GM23338 (cell line): ENCODE results near the gene TRIO. TPM values are rescaled to one million over a fixed set of nuclear protein-coding genes. Genes with fewer than 3 reads are reported as not detected.
A peak's percentile ranks its signal among the peaks of the same experiment; 100 is the strongest.

Source experiments
- ATAC-seq: fragments of 200-7000 bp; cut with Tn5 transposase; 3 replicates; pipeline ENCODE4 v1.9.1; 2020
- DNase-seq: peaks from one replicate; pipeline ENCODE4 v3.0.0-alpha.2; 2015; ENCODE audit warnings: low spot score
- H2AFZ ChIP-seq: fragments of 200-600 bp; sonication (generic); 2 replicates; pipeline ENCODE4 v1.8.0; 2016; ENCODE audit warnings: antibody characterized with exemption, mild to moderate bottlenecking, moderate library complexity
- H3F3A ChIP-seq: fragments of 200-600 bp; sonication (generic); replicated peaks from 2 replicates; pipeline ENCODE4 v1.8.0; 2017; ENCODE audit warnings: antibody characterized with exemption, mixed run types, low read depth
- H3K27ac ChIP-seq: fragments of 200-600 bp; sonication (generic); 2 replicates; pipeline ENCODE4 v1.6.1; 2016; ENCODE audit warnings: low read depth
- H3K27me3 ChIP-seq: fragments of 200-600 bp; sonication (generic); 2 replicates; pipeline ENCODE4 v1.8.0; 2016; ENCODE audit warnings: mild to moderate bottlenecking, mixed run types, moderate library complexity; ENCODE audit not compliant: insufficient read depth
- H3K36me3 ChIP-seq: fragments of 200-600 bp; sonication (generic); 2 replicates; pipeline ENCODE4 v1.8.0; 2016; ENCODE audit warnings: mild to moderate bottlenecking; ENCODE audit not compliant: insufficient read depth
- H3K4me1 ChIP-seq: fragments of 200-600 bp; sonication (generic); 2 replicates; pipeline ENCODE4 v1.8.0; 2016; ENCODE audit warnings: mild to moderate bottlenecking, moderate library complexity; ENCODE audit not compliant: insufficient read depth
- H3K4me2 ChIP-seq: fragments of 200-600 bp; sonication (generic); 2 replicates; pipeline ENCODE4 v1.7.1; 2017; ENCODE audit warnings: mixed run types
- H3K4me3 ChIP-seq: fragments of 200-600 bp; sonication (generic); 2 replicates; pipeline ENCODE4 v1.6.1; 2016; ENCODE audit warnings: mixed run types
- H3K79me2 ChIP-seq: fragments of 200-600 bp; sonication (generic); replicated peaks from 2 replicates; pipeline ENCODE4 v1.8.0; 2017; ENCODE audit warnings: mild to moderate bottlenecking; ENCODE audit not compliant: insufficient read depth
- H3K9me2 ChIP-seq: fragments of 200-600 bp; sonication (generic); 2 replicates; pipeline ENCODE4 v1.8.0; 2017; ENCODE audit not compliant: insufficient read depth
- H4K20me1 ChIP-seq: fragments of 200-600 bp; sonication (generic); replicated peaks from 2 replicates; pipeline ENCODE4 v1.8.0; 2017; ENCODE audit warnings: mild to moderate bottlenecking; ENCODE audit not compliant: insufficient read depth
- H3K27ac Mint-ChIP-seq: 2 replicates; pipeline ENCODE4 v1.8.0; 2020; ENCODE audit warnings: inconsistent platforms, mild to moderate bottlenecking, moderate library complexity, mixed read lengths
- H3K27me3 Mint-ChIP-seq: 3 replicates; pipeline ENCODE4 v1.8.0; 2022; ENCODE audit warnings: low read depth, mild to moderate bottlenecking, moderate library complexity, mixed read lengths, inconsistent platforms; ENCODE audit not compliant: insufficient read depth, poor library complexity
- H3K36me3 Mint-ChIP-seq: 3 replicates; pipeline ENCODE4 v1.8.0; 2021; ENCODE audit warnings: low read depth, mild to moderate bottlenecking, inconsistent platforms, moderate library complexity, mixed read lengths
- H3K4me1 Mint-ChIP-seq: 3 replicates; pipeline ENCODE4 v1.8.0; 2020; ENCODE audit warnings: mild to moderate bottlenecking, inconsistent platforms, mixed read lengths
- H3K4me3 Mint-ChIP-seq: 3 replicates; pipeline ENCODE4 v1.8.0; 2021; ENCODE audit warnings: moderate library complexity, mild to moderate bottlenecking, inconsistent platforms, mixed read lengths
- H3K9me3 Mint-ChIP-seq: 3 replicates; pipeline ENCODE4 v1.8.0; 2020; ENCODE audit warnings: moderate library complexity, mild to moderate bottlenecking, inconsistent platforms, mixed read lengths
- CREB1 ChIP-seq: fragments of 250-450 bp; sonication (Bioruptor Pico); IDR thresholded peaks from 2 replicates; pipeline ENCODE4 v1.5.0; 2020; ENCODE audit warnings: low read depth, mild to moderate bottlenecking, moderate library complexity
- EZH2 ChIP-seq: fragments of 200-600 bp; sonication (generic); IDR thresholded peaks from one replicate; pipeline ENCODE4 v1.8.0; 2017; ENCODE audit warnings: antibody characterized with exemption, mild to moderate bottlenecking, low read depth; ENCODE audit not compliant: unreplicated experiment
- EZH2phosphoT487 ChIP-seq: fragments of 200-600 bp; sonication (generic); IDR thresholded peaks from one replicate; pipeline ENCODE4 v1.8.1; 2018; ENCODE audit warnings: antibody characterized with exemption; ENCODE audit not compliant: unreplicated experiment
- JUNB ChIP-seq: IDR thresholded peaks from one replicate; pipeline ENCODE4 v1.6.1; 2016; ENCODE audit warnings: antibody characterized with exemption; ENCODE audit not compliant: unreplicated experiment
- NANOG ChIP-seq: IDR thresholded peaks from 2 replicates; pipeline ENCODE4 v1.6.1; 2016; ENCODE audit warnings: antibody characterized with exemption, borderline replicate concordance
- POLR2AphosphoS5 ChIP-seq: IDR thresholded peaks from 2 replicates; pipeline ENCODE4 v1.6.1; 2016; ENCODE audit warnings: antibody characterized with exemption, low read depth
- REST ChIP-seq: IDR thresholded peaks from one replicate; pipeline ENCODE4 v1.6.1; 2018; ENCODE audit warnings: antibody characterized with exemption; ENCODE audit not compliant: unreplicated experiment
- STAT1 ChIP-seq: IDR thresholded peaks from one replicate; pipeline ENCODE4 v1.6.1; 2016; ENCODE audit warnings: antibody characterized with exemption; ENCODE audit not compliant: unreplicated experiment
- ZNF114 ChIP-seq: fragments of 250-450 bp; sonication (Bioruptor Pico); IDR thresholded peaks from 2 replicates; pipeline ENCODE4 v1.5.0; 2020; ENCODE audit warnings: mild to moderate bottlenecking, moderate library complexity
- polyA plus RNA-seq: library from polyadenylated mRNA; unstranded; fragments of >200 nt; fragmentation: Nextera tagmentation; extraction: Ambion mirVana; gene quantifications from 2 replicates; pipeline ENCODE4 v1.2.1, GENCODE V29; 2016
- total RNA-seq: library from RNA; depleted of rRNA; stranded (reverse); fragments of >200 nt; shearing (Covaris generic); gene quantifications from 2 replicates; pipeline ENCODE4 v1.2.3, GENCODE V29; 2014
- TF ChIP-seq, protein P1 (sequence below), 2 experiments: fragments of 200-600 bp in 1 of 2; sonication (generic) in 1 of 2; conservative IDR thresholded peaks; 2 replicates each; pipeline versions ENCODE4 v1.5.1 to v1.6.1; 2016 to 2017; ENCODE audit warnings: antibody characterized with exemption in 2 of 2, low read depth in 2 of 2, mild to moderate bottlenecking in 2 of 2, moderate library complexity in 1 of 2

The TRIO gene
- total and polyA plus RNA-seq, 2 experiments from 2014 or later = 13.8 to 113 TPM

DNA sequence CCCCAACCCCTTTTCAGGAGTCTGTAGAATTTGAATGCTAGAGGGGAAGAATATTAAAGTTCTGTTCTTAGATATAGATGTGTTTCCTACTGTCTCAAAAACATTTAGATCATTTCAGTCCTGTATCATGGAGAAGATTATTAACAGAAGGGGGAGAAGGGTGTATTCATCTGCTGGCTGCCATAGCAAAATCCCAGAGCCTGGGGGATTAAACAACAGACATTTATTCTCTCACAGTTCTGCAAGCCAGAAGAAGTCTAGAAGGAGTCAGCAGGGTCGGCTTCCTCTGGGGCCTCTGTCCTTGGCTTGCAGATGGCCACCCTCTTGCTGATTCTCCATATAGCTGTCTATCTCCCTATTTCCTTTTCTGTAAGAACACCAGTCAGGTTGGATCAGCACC lies 288.4 kb downstream of the TRIO start:
- no peak overlapping the region; the same call in 2 of the 3 replicates for H3K4me3 Mint-ChIP-seq
- H3K4me1 Mint-ChIP-seq = peaks cover 33% of the 10 kb centered on the region
- H3K27me3 Mint-ChIP-seq = no peaks in the 10 kb centered on the region
- Histone ChIP-seq H3K4me1 (peaks cover 10% of the 10 kb centered on the region; the same call in 1 of the 2 replicates), H3K4me3 (no peak overlapping the region), H2AFZ (no peak overlapping the region), H3F3A (0 out of 2 replicates have a peak, but pooled peaks cover 6% of the 10 kb centered on the region), H3K79me2 (no peaks in the 10 kb centered on the region), H3K9me2 (no peaks in the 10 kb centered on the region), H3K27ac (no peak overlapping the region; the same call in 1 of the 2 replicates), H3K27me3 (no peaks in the 10 kb centered on the region), H3K4me2 (no peak overlapping the region), H4K20me1 (no peaks in the 10 kb centered on the region), H3K36me3 (peaks cover 4% of the 10 kb centered on the region)
- peaks cover 25% of the 10 kb centered on the region for H3K36me3 Mint-ChIP-seq
- H3K9me3 Mint-ChIP-seq = no peaks in the 10 kb centered on the region; the same call in 2 of the 3 replicates
- ATAC-seq (no peak), DNase-seq (no peak)
- 0 out of 2 replicates have a peak overlapping the region, but pooled peaks have one; percentile 26 for H3K27ac Mint-ChIP-seq
- TF ChIP-seq JUNB (no peak), STAT1 (no peak), EZH2 (no peak), ZNF114 (CRISPR knock-in tag) (no peak), REST (no peak), CREB1 (CRISPR knock-in tag) (no peak), NANOG (no peak), EZH2phosphoT487 (no peak)
- TF ChIP-seq, protein P1, sequence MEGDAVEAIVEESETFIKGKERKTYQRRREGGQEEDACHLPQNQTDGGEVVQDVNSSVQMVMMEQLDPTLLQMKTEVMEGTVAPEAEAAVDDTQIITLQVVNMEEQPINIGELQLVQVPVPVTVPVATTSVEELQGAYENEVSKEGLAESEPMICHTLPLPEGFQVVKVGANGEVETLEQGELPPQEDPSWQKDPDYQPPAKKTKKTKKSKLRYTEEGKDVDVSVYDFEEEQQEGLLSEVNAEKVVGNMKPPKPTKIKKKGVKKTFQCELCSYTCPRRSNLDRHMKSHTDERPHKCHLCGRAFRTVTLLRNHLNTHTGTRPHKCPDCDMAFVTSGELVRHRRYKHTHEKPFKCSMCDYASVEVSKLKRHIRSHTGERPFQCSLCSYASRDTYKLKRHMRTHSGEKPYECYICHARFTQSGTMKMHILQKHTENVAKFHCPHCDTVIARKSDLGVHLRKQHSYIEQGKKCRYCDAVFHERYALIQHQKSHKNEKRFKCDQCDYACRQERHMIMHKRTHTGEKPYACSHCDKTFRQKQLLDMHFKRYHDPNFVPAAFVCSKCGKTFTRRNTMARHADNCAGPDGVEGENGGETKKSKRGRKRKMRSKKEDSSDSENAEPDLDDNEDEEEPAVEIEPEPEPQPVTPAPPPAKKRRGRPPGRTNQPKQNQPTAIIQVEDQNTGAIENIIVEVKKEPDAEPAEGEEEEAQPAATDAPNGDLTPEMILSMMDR (conservative IDR thresholded peaks at IDR 0.05; ENCODE audit: low read depth in 2 of 2) = no peak

DNA sequence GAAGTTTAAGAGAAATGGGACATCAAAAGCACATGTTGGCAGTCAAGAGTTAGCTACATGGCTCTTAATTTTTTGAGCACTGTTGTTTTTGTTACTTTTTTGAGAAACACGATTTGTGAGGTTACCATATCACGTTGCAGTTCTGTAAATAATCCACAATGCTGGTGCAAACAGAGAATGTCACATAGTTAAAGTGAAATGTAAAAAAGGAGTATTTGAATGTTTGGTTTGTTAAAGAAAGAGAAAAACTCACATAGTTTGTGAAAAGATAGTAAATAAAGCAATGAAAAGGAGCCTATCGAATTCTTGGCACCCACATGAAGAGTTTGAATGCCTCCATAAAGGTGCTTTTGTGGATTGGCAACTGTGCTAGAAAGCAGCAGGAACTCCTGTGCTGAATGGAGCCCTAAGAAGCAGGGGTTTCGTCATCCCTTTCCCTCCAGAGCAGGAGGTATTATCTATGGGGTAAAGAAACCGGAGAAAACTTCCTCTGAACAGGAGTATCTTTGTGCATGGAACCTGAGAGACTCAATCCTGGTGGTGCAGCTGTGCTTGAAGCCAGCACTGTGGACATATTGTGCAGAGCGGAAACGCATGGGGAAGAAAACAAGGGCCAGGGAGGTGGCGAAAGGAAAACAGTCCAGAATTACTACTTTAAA lies 289.9 kb downstream of the TRIO start:
- no peaks in the 10 kb centered on the region for H3K27me3 Mint-ChIP-seq
- peaks cover 10% of the 10 kb centered on the region; the same call in 1 of the 2 replicates for H3K4me1 ChIP-seq
- H3K4me1 Mint-ChIP-seq = peaks cover 33% of the 10 kb centered on the region
- peak; percentile 81 for ATAC-seq
- H3K36me3 ChIP-seq = peaks cover 4% of the 10 kb centered on the region
- peak; percentile 39 for DNase-seq
- H3K27me3 ChIP-seq = no peaks in the 10 kb centered on the region
- H2AFZ ChIP-seq = no peak overlapping the region
- H3K9me3 Mint-ChIP-seq = no peaks in the 10 kb centered on the region; the same call in 2 of the 3 replicates
- no peak overlapping the region for H3K4me3 ChIP-seq
- H3K27ac ChIP-seq = peak overlapping the region; percentile 26; the same call in 1 of the 2 replicates
- no peak overlapping the region for H3K4me2 ChIP-seq
- peak overlapping the region; percentile 68 for H3K27ac Mint-ChIP-seq
- H3K4me3 Mint-ChIP-seq = no peak overlapping the region
- 0 out of 2 replicates have a peak, but pooled peaks cover 6% of the 10 kb centered on the region for H3F3A ChIP-seq
- H3K9me2 ChIP-seq = no peaks in the 10 kb centered on the region
- peaks cover 4% of the 10 kb centered on the region; the same call in 1 of the 2 replicates for H4K20me1 ChIP-seq
- H3K36me3 Mint-ChIP-seq = peaks cover 24% of the 10 kb centered on the region
- no peaks in the 10 kb centered on the region for H3K79me2 ChIP-seq
- TF ChIP-seq POLR2AphosphoS5 = no peak
- TF ChIP-seq NANOG = no peak
- TF ChIP-seq CREB1 (CRISPR knock-in tag) = no peak
